Effector memory CD4-positive, alpha-beta T cell (primary cell): ENCODE results near the gene JCHAIN.

Source experiments
- DNase-seq, 3 donors: peaks; one replicate each; pipeline ENCODE4 v3.0.0-alpha.2; 2020
- H3K27ac ChIP-seq: 2 replicates; pipeline ENCODE4 v1.7.0; 2013; ENCODE audit warnings: mild to moderate bottlenecking, low read length, moderate library complexity; ENCODE audit not compliant: insufficient read depth, poor library complexity, severe bottlenecking
- H3K27me3 ChIP-seq: replicated peaks from 2 replicates; pipeline ENCODE4 v1.7.0; 2013; ENCODE audit warnings: mild to moderate bottlenecking, low read length; ENCODE audit not compliant: insufficient read depth, control insufficient read depth, poor library complexity, severe bottlenecking
- H3K36me3 ChIP-seq: 2 replicates; pipeline ENCODE4 v1.7.0; 2013; ENCODE audit warnings: mild to moderate bottlenecking, low read length, moderate library complexity; ENCODE audit not compliant: control insufficient read depth, insufficient read depth
- H3K4me1 ChIP-seq: 2 replicates; pipeline ENCODE4 v1.7.0; 2013; ENCODE audit warnings: low read length, mild to moderate bottlenecking; ENCODE audit not compliant: control insufficient read depth, insufficient read depth, poor library complexity, severe bottlenecking
- H3K4me3 ChIP-seq: 2 replicates; pipeline ENCODE4 v1.7.0; 2013; ENCODE audit warnings: low read length, low read depth, mild to moderate bottlenecking; ENCODE audit not compliant: insufficient read depth, poor library complexity, severe bottlenecking
- H3K9me3 ChIP-seq: 2 replicates; pipeline ENCODE4 v1.7.0; 2013; ENCODE audit warnings: mild to moderate bottlenecking, low read length, moderate library complexity; ENCODE audit not compliant: control insufficient read depth

JCHAIN gene

GRCh38 chr4:70623323-70623722 is 43.0 kb downstream of the JCHAIN start:
- no peak overlapping the region for H3K27ac ChIP-seq
- no peaks in the 10 kb centered on the region for H3K36me3 ChIP-seq
- no peak overlapping the region for H3K4me3 ChIP-seq
- no peaks in the 10 kb centered on the region for H3K27me3 ChIP-seq
- H3K9me3 ChIP-seq = no peaks in the 10 kb centered on the region
- no peak for DNase-seq
- no peaks in the 10 kb centered on the region for H3K4me1 ChIP-seq

- Histone ChIP-seq H3K27ac (no peak overlapping the region), H3K27me3 (no peaks in the 10 kb centered on the region), H3K4me1 (no peaks in the 10 kb centered on the region), H3K9me3 (no peaks in the 10 kb centered on the region), H3K36me3 (no peaks in the 10 kb centered on the region), H3K4me3 (no peak overlapping the region)
- no peak for DNase-seq
Measured at GRCh38 chr4:70619778-70620177, 46.5 kb downstream of the JCHAIN start.

- Histone ChIP-seq H3K27me3 (no peaks in the 10 kb centered on the region), H3K4me3 (no peak overlapping the region), H3K9me3 (no peaks in the 10 kb centered on the region), H3K4me1 (no peaks in the 10 kb centered on the region), H3K36me3 (no peaks in the 10 kb centered on the region), H3K27ac (no peak overlapping the region)
- DNase-seq = no peak
Measured at GRCh38 chr4:70619288-70619687, 47.0 kb downstream of the JCHAIN start.

GRCh38 chr4:70614184-70614555 is 52.1 kb downstream of the JCHAIN start:
- Histone ChIP-seq H3K27ac (no peak overlapping the region), H3K9me3 (no peaks in the 10 kb centered on the region), H3K27me3 (no peaks in the 10 kb centered on the region), H3K36me3 (no peaks in the 10 kb centered on the region), H3K4me3 (no peak overlapping the region), H3K4me1 (no peaks in the 10 kb centered on the region)
- no peak for DNase-seq

GRCh38 chr4:70613306-70614183 is 52.8 kb downstream of the JCHAIN start:
- H3K27ac ChIP-seq = no peak overlapping the region
- H3K27me3 ChIP-seq = no peaks in the 10 kb centered on the region
- H3K4me3 ChIP-seq = no peak overlapping the region
- no peaks in the 10 kb centered on the region for H3K4me1 ChIP-seq
- H3K9me3 ChIP-seq = no peaks in the 10 kb centered on the region
- no peaks in the 10 kb centered on the region for H3K36me3 ChIP-seq
- DNase-seq = no peak

GRCh38 chr4:70608324-70608723 is 58.0 kb downstream of the JCHAIN start:
- no peak for DNase-seq
- no peak overlapping the region for H3K4me3 ChIP-seq

GRCh38 chr4:70607334-70607853 is 58.9 kb downstream of the JCHAIN start:
- no peaks in the 10 kb centered on the region for H3K36me3 ChIP-seq
- H3K9me3 ChIP-seq = no peaks in the 10 kb centered on the region
- H3K27me3 ChIP-seq = no peaks in the 10 kb centered on the region
- no peak overlapping the region for H3K27ac ChIP-seq
- H3K4me1 ChIP-seq = no peaks in the 10 kb centered on the region
- DNase-seq = no peak
- no peak overlapping the region for H3K4me3 ChIP-seq

More at GRCh38 chr4:70608324-70608723, 58.0 kb downstream of the JCHAIN start:
- H3K27ac ChIP-seq = no peak overlapping the region
- no peaks in the 10 kb centered on the region for H3K4me1 ChIP-seq
- no peaks in the 10 kb centered on the region for H3K9me3 ChIP-seq
- no peaks in the 10 kb centered on the region for H3K36me3 ChIP-seq
- H3K27me3 ChIP-seq = no peaks in the 10 kb centered on the region

GRCh38 chr4:70606459-70606858 is 59.8 kb downstream of the JCHAIN start:
- Histone ChIP-seq H3K4me1 (no peaks in the 10 kb centered on the region), H3K4me3 (no peak overlapping the region), H3K27ac (no peak overlapping the region), H3K27me3 (no peaks in the 10 kb centered on the region), H3K9me3 (no peaks in the 10 kb centered on the region), H3K36me3 (no peaks in the 10 kb centered on the region)
- no peak for DNase-seq
